GM23338 (cell line): ENCODE data around the gene CDH4. TPM values are rescaled to one million over a fixed set of nuclear protein-coding genes. Genes with fewer than 3 reads are reported as not detected.

Source experiments
- ATAC-seq: fragments of 200-7000 bp; cut with Tn5 transposase; 3 replicates; pipeline ENCODE4 v1.9.1; 2020
- DNase-seq: peaks from one replicate; pipeline ENCODE4 v3.0.0-alpha.2; 2015; ENCODE audit warnings: low spot score
- H2AFZ ChIP-seq: fragments of 200-600 bp; sonication (generic); 2 replicates; pipeline ENCODE4 v1.8.0; 2016; ENCODE audit warnings: antibody characterized with exemption, mild to moderate bottlenecking, moderate library complexity
- H3F3A ChIP-seq: fragments of 200-600 bp; sonication (generic); replicated peaks from 2 replicates; pipeline ENCODE4 v1.8.0; 2017; ENCODE audit warnings: antibody characterized with exemption, mixed run types, low read depth
- H3K27ac ChIP-seq: fragments of 200-600 bp; sonication (generic); 2 replicates; pipeline ENCODE4 v1.6.1; 2016; ENCODE audit warnings: low read depth
- H3K27me3 ChIP-seq: fragments of 200-600 bp; sonication (generic); 2 replicates; pipeline ENCODE4 v1.8.0; 2016; ENCODE audit warnings: mild to moderate bottlenecking, mixed run types, moderate library complexity; ENCODE audit not compliant: insufficient read depth
- H3K36me3 ChIP-seq: fragments of 200-600 bp; sonication (generic); 2 replicates; pipeline ENCODE4 v1.8.0; 2016; ENCODE audit warnings: mild to moderate bottlenecking; ENCODE audit not compliant: insufficient read depth
- H3K4me1 ChIP-seq: fragments of 200-600 bp; sonication (generic); 2 replicates; pipeline ENCODE4 v1.8.0; 2016; ENCODE audit warnings: mild to moderate bottlenecking, moderate library complexity; ENCODE audit not compliant: insufficient read depth
- H3K4me2 ChIP-seq: fragments of 200-600 bp; sonication (generic); 2 replicates; pipeline ENCODE4 v1.7.1; 2017; ENCODE audit warnings: mixed run types
- H3K4me3 ChIP-seq: fragments of 200-600 bp; sonication (generic); 2 replicates; pipeline ENCODE4 v1.6.1; 2016; ENCODE audit warnings: mixed run types
- H3K79me2 ChIP-seq: fragments of 200-600 bp; sonication (generic); replicated peaks from 2 replicates; pipeline ENCODE4 v1.8.0; 2017; ENCODE audit warnings: mild to moderate bottlenecking; ENCODE audit not compliant: insufficient read depth
- H3K9me2 ChIP-seq: fragments of 200-600 bp; sonication (generic); 2 replicates; pipeline ENCODE4 v1.8.0; 2017; ENCODE audit not compliant: insufficient read depth
- H4K20me1 ChIP-seq: fragments of 200-600 bp; sonication (generic); replicated peaks from 2 replicates; pipeline ENCODE4 v1.8.0; 2017; ENCODE audit warnings: mild to moderate bottlenecking; ENCODE audit not compliant: insufficient read depth
- H3K27ac Mint-ChIP-seq: 2 replicates; pipeline ENCODE4 v1.8.0; 2020; ENCODE audit warnings: inconsistent platforms, mild to moderate bottlenecking, moderate library complexity, mixed read lengths
- H3K27me3 Mint-ChIP-seq: 3 replicates; pipeline ENCODE4 v1.8.0; 2022; ENCODE audit warnings: low read depth, mild to moderate bottlenecking, moderate library complexity, mixed read lengths, inconsistent platforms; ENCODE audit not compliant: insufficient read depth, poor library complexity
- H3K36me3 Mint-ChIP-seq: 3 replicates; pipeline ENCODE4 v1.8.0; 2021; ENCODE audit warnings: low read depth, mild to moderate bottlenecking, inconsistent platforms, moderate library complexity, mixed read lengths
- H3K4me1 Mint-ChIP-seq: 3 replicates; pipeline ENCODE4 v1.8.0; 2020; ENCODE audit warnings: mild to moderate bottlenecking, inconsistent platforms, mixed read lengths
- H3K4me3 Mint-ChIP-seq: 3 replicates; pipeline ENCODE4 v1.8.0; 2021; ENCODE audit warnings: moderate library complexity, mild to moderate bottlenecking, inconsistent platforms, mixed read lengths
- H3K9me3 Mint-ChIP-seq: 3 replicates; pipeline ENCODE4 v1.8.0; 2020; ENCODE audit warnings: moderate library complexity, mild to moderate bottlenecking, inconsistent platforms, mixed read lengths
- CREB1 ChIP-seq: fragments of 250-450 bp; sonication (Bioruptor Pico); IDR thresholded peaks from 2 replicates; pipeline ENCODE4 v1.5.0; 2020; ENCODE audit warnings: low read depth, mild to moderate bottlenecking, moderate library complexity
- EZH2 ChIP-seq: fragments of 200-600 bp; sonication (generic); IDR thresholded peaks from one replicate; pipeline ENCODE4 v1.8.0; 2017; ENCODE audit warnings: antibody characterized with exemption, mild to moderate bottlenecking, low read depth; ENCODE audit not compliant: unreplicated experiment
- EZH2phosphoT487 ChIP-seq: fragments of 200-600 bp; sonication (generic); IDR thresholded peaks from one replicate; pipeline ENCODE4 v1.8.1; 2018; ENCODE audit warnings: antibody characterized with exemption; ENCODE audit not compliant: unreplicated experiment
- JUNB ChIP-seq: IDR thresholded peaks from one replicate; pipeline ENCODE4 v1.6.1; 2016; ENCODE audit warnings: antibody characterized with exemption; ENCODE audit not compliant: unreplicated experiment
- NANOG ChIP-seq: IDR thresholded peaks from 2 replicates; pipeline ENCODE4 v1.6.1; 2016; ENCODE audit warnings: antibody characterized with exemption, borderline replicate concordance
- POLR2AphosphoS5 ChIP-seq: IDR thresholded peaks from 2 replicates; pipeline ENCODE4 v1.6.1; 2016; ENCODE audit warnings: antibody characterized with exemption, low read depth
- STAT1 ChIP-seq: IDR thresholded peaks from one replicate; pipeline ENCODE4 v1.6.1; 2016; ENCODE audit warnings: antibody characterized with exemption; ENCODE audit not compliant: unreplicated experiment
- ZNF114 ChIP-seq: fragments of 250-450 bp; sonication (Bioruptor Pico); IDR thresholded peaks from 2 replicates; pipeline ENCODE4 v1.5.0; 2020; ENCODE audit warnings: mild to moderate bottlenecking, moderate library complexity
- ZNF331 ChIP-seq: fragments of 250-450 bp; sonication (Bioruptor Pico); IDR thresholded peaks from 2 replicates; pipeline ENCODE4 v1.5.0; 2020; ENCODE audit warnings: low read depth, mild to moderate bottlenecking, moderate library complexity
- polyA plus RNA-seq: library from polyadenylated mRNA; unstranded; fragments of >200 nt; fragmentation: Nextera tagmentation; extraction: Ambion mirVana; gene quantifications from 2 replicates; pipeline ENCODE4 v1.2.1, GENCODE V29; 2016
- total RNA-seq: library from RNA; depleted of rRNA; stranded (reverse); fragments of >200 nt; shearing (Covaris generic); gene quantifications from 2 replicates; pipeline ENCODE4 v1.2.3, GENCODE V29; 2014
- TF ChIP-seq, protein P1 (sequence below): fragments of 250-450 bp; sonication (Bioruptor Pico); IDR thresholded peaks from 2 replicates; pipeline ENCODE4 v1.5.0; 2020; ENCODE audit warnings: mild to moderate bottlenecking, moderate library complexity
- TF ChIP-seq, protein P2 (sequence below): IDR thresholded peaks from one replicate; pipeline ENCODE4 v1.6.1; 2018; ENCODE audit warnings: antibody characterized with exemption; ENCODE audit not compliant: unreplicated experiment

The CDH4 gene
- total and polyA plus RNA-seq, 2 experiments from 2014 or later, result 1.2 to 4.2 TPM

DNA sequence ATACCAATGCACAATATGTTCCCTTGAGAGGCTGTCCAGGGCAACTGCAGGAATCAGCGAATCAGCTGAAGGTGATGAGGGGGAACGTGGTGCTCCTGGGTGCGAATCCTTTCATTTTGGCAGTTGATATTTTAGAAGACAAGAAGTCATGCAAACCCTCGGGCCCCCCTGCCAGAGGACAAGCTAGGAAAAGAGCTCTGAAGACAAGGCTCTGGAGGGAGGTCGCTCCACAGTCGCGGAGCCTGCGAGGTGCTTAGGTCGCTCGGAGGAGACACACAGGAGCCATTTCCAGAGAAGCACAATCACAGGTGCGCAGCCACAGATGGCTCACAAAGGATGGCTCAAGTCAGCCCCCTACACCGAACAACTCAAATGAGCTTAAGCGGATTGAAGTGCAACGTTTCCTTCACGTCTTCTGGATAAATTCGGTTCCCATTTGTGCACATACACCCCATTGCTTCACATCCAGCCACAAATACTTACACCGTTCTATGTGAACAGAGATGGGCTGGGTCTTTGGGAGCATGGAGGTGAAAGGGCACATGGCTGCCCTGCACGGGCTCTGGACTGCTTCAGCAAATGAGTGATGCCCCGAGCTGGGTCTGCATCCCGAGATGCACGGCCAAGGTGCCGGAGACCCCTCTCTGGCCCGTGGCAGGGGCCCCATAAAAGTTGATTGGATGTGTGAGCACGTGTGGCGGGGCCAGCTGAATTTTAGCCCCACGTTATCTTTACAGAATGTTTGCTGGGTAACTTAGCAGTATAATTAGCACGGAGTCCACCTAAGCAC is 527.3 kb downstream of the CDH4 start:
- no peak overlapping the region for H3K4me3 Mint-ChIP-seq

DNA sequence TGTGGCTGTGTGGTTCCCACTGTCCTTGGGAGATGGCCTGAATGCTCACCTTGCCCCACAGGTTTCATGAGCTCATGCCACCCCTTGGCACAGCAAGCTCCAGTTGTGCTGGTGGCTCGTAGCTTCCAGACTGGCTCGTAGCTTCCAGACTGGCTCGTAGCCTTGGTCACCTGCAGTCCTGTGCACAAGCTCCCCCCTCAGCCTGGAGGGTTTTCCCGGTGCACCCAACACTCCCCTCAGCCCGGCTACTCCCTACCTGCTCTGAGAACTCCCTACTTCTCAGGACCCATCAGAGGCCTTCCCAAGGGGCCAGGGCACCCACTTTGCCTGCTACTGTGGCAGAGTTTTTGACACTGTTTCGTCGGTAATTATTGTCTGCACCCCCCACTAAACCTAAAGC is 528.0 kb downstream of the CDH4 start:
- Histone ChIP-seq H3K4me3 (no peak overlapping the region), H3K27me3 (no peaks in the 10 kb centered on the region), H3K27ac (no peak overlapping the region), H2AFZ (no peak overlapping the region), H4K20me1 (no peaks in the 10 kb centered on the region), H3K9me2 (no peaks in the 10 kb centered on the region), H3K36me3 (0 out of 2 replicates have a peak, but pooled peaks cover 6% of the 10 kb centered on the region), H3K4me2 (no peak overlapping the region), H3K79me2 (no peaks in the 10 kb centered on the region), H3F3A (no peaks in the 10 kb centered on the region), H3K4me1 (no peaks in the 10 kb centered on the region)
- no peak overlapping the region for H3K4me3 Mint-ChIP-seq
- ATAC-seq (no peak), DNase-seq (no peak)
- peaks cover 8% of the 10 kb centered on the region for H3K27me3 Mint-ChIP-seq
- peaks cover 6% of the 10 kb centered on the region; the same call in 2 of the 3 replicates for H3K9me3 Mint-ChIP-seq
- no peak overlapping the region for H3K27ac Mint-ChIP-seq
- H3K36me3 Mint-ChIP-seq, result no peaks in the 10 kb centered on the region
- H3K4me1 Mint-ChIP-seq, result no peaks in the 10 kb centered on the region
- TF ChIP-seq, protein P1, sequence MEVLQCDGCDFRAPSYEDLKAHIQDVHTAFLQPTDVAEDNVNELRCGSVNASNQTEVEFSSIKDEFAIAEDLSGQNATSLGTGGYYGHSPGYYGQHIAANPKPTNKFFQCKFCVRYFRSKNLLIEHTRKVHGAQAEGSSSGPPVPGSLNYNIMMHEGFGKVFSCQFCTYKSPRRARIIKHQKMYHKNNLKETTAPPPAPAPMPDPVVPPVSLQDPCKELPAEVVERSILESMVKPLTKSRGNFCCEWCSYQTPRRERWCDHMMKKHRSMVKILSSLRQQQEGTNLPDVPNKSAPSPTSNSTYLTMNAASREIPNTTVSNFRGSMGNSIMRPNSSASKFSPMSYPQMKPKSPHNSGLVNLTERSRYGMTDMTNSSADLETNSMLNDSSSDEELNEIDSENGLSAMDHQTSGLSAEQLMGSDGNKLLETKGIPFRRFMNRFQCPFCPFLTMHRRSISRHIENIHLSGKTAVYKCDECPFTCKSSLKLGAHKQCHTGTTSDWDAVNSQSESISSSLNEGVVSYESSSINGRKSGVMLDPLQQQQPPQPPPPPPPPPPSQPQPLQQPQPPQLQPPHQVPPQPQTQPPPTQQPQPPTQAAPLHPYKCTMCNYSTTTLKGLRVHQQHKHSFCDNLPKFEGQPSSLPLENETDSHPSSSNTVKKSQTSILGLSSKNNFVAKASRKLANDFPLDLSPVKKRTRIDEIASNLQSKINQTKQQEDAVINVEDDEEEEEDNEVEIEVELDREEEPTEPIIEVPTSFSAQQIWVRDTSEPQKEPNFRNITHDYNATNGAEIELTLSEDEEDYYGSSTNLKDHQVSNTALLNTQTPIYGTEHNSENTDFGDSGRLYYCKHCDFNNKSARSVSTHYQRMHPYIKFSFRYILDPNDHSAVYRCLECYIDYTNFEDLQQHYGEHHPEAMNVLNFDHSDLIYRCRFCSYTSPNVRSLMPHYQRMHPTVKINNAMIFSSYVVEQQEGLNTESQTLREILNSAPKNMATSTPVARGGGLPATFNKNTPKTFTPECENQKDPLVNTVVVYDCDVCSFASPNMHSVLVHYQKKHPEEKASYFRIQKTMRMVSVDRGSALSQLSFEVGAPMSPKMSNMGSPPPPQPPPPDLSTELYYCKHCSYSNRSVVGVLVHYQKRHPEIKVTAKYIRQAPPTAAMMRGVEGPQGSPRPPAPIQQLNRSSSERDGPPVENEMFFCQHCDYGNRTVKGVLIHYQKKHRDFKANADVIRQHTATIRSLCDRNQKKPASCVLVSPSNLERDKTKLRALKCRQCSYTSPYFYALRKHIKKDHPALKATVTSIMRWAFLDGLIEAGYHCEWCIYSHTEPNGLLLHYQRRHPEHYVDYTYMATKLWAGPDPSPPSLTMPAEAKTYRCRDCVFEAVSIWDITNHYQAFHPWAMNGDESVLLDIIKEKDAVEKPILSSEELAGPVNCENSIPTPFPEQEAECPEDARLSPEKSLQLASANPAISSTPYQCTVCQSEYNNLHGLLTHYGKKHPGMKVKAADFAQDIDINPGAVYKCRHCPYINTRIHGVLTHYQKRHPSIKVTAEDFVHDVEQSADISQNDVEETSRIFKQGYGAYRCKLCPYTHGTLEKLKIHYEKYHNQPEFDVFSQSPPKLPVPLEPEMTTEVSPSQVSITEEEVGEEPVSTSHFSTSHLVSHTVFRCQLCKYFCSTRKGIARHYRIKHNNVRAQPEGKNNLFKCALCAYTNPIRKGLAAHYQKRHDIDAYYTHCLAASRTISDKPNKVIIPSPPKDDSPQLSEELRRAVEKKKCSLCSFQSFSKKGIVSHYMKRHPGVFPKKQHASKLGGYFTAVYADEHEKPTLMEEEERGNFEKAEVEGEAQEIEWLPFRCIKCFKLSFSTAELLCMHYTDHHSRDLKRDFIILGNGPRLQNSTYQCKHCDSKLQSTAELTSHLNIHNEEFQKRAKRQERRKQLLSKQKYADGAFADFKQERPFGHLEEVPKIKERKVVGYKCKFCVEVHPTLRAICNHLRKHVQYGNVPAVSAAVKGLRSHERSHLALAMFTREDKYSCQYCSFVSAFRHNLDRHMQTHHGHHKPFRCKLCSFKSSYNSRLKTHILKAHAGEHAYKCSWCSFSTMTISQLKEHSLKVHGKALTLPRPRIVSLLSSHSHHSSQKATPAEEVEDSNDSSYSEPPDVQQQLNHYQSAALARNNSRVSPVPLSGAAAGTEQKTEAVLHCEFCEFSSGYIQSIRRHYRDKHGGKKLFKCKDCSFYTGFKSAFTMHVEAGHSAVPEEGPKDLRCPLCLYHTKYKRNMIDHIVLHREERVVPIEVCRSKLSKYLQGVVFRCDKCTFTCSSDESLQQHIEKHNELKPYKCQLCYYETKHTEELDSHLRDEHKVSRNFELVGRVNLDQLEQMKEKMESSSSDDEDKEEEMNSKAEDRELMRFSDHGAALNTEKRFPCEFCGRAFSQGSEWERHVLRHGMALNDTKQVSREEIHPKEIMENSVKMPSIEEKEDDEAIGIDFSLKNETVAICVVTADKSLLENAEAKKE, result no peak
- TF ChIP-seq ZNF114 (no peak), EZH2phosphoT487 (no peak), CREB1 (no peak), JUNB (no peak), ZNF331 (CRISPR knock-in tag) (no peak), STAT1 (no peak), EZH2 (no peak), NANOG (no peak), POLR2AphosphoS5 (no peak)
- TF ChIP-seq, protein P2, sequence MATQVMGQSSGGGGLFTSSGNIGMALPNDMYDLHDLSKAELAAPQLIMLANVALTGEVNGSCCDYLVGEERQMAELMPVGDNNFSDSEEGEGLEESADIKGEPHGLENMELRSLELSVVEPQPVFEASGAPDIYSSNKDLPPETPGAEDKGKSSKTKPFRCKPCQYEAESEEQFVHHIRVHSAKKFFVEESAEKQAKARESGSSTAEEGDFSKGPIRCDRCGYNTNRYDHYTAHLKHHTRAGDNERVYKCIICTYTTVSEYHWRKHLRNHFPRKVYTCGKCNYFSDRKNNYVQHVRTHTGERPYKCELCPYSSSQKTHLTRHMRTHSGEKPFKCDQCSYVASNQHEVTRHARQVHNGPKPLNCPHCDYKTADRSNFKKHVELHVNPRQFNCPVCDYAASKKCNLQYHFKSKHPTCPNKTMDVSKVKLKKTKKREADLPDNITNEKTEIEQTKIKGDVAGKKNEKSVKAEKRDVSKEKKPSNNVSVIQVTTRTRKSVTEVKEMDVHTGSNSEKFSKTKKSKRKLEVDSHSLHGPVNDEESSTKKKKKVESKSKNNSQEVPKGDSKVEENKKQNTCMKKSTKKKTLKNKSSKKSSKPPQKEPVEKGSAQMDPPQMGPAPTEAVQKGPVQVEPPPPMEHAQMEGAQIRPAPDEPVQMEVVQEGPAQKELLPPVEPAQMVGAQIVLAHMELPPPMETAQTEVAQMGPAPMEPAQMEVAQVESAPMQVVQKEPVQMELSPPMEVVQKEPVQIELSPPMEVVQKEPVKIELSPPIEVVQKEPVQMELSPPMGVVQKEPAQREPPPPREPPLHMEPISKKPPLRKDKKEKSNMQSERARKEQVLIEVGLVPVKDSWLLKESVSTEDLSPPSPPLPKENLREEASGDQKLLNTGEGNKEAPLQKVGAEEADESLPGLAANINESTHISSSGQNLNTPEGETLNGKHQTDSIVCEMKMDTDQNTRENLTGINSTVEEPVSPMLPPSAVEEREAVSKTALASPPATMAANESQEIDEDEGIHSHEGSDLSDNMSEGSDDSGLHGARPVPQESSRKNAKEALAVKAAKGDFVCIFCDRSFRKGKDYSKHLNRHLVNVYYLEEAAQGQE, result no peak

More for the DNA sequence above, 527.3 kb downstream of the CDH4 start:
- H3K27ac ChIP-seq, result no peak overlapping the region
- Mint-ChIP-seq H3K36me3 (no peaks in the 10 kb centered on the region), H3K27ac (no peak overlapping the region), H3K9me3 (peaks cover 6% of the 10 kb centered on the region; the same call in 2 of the 3 replicates), H3K4me1 (no peaks in the 10 kb centered on the region), H3K27me3 (peaks cover 10% of the 10 kb centered on the region)
- no peaks in the 10 kb centered on the region for H3K27me3 ChIP-seq
- H3K4me1 ChIP-seq, result no peaks in the 10 kb centered on the region
- H4K20me1 ChIP-seq, result no peaks in the 10 kb centered on the region
- no peaks in the 10 kb centered on the region for H3K9me2 ChIP-seq
- H3K36me3 ChIP-seq, result 0 out of 2 replicates have a peak, but pooled peaks cover 6% of the 10 kb centered on the region
- no peak overlapping the region for H2AFZ ChIP-seq
- no peak overlapping the region for H3K4me2 ChIP-seq
- DNase-seq (no peak), ATAC-seq (no peak)
- H3F3A ChIP-seq, result no peaks in the 10 kb centered on the region
- no peaks in the 10 kb centered on the region for H3K79me2 ChIP-seq
- TF ChIP-seq ZNF331 (CRISPR knock-in tag), result no peak
- H3K4me3 ChIP-seq, result no peak overlapping the region
